DND-41 (cell line): ENCODE measurements around the gene SORBS1.

Source experiments
- CTCF ChIP-seq: IDR thresholded peaks from 2 replicates; pipeline ENCODE4 v1.5.1; 2012; ENCODE audit warnings: borderline replicate concordance, low read length, moderate library complexity, mild to moderate bottlenecking; ENCODE audit not compliant: poor library complexity, severe bottlenecking; ENCODE audit errors: extremely low read depth
- EZH2 ChIP-seq: IDR thresholded peaks from 3 replicates; pipeline ENCODE4 v1.6.1; 2012; ENCODE audit warnings: borderline replicate concordance, low read depth, mild to moderate bottlenecking, moderate library complexity, low read length, inconsistent platforms; ENCODE audit not compliant: severe bottlenecking

GRCh38 chr10:95501203-95502094 is 59.7 kb downstream of the SORBS1 start:
- TF ChIP-seq CTCF (no peak), EZH2 (no peak)
